ENCODE results near the gene MED8. TPM values are rescaled to one million over a fixed set of nuclear protein-coding genes. Genes with fewer than 3 reads are reported as not detected.

The MED8 gene
- 10 to 100 TPM; 38.4 to 40.9 (median 40.1) TPM for polyA plus RNA-seq (ENCODE audit: insufficient read length in 4 of 4)

GRCh38 chr1:43389326-43390313, at the start of gene MED8, which contains the start of gene SZT2:
Gene MED8 (minus strand): TSS chr1:43389800. CDS start chr1:43389764, 36 bp downstream.
Gene SZT2 (plus strand): TSS chr1:43389899. CDS start chr1:43389969, 70 bp downstream.
- DNase-seq (ENCODE audit: low read depth in 4 of 4, low spot score in 3 of 4): peak; percentile 88 to 92 (median 90)

- no peak for DNase-seq (ENCODE audit: low read depth in 4 of 4, low spot score in 3 of 4)
Observed at GRCh38 chr1:43438953-43439581, 49.5 kb upstream of the MED8 start.

- no peak for DNase-seq (ENCODE audit: low read depth in 4 of 4, low spot score in 3 of 4)
Observed at GRCh38 chr1:43438576-43438952, 49.0 kb upstream of the MED8 start.

GRCh38 chr1:43438006-43438405, 48.4 kb upstream of the MED8 start:
- DNase-seq (ENCODE audit: low read depth in 4 of 4, low spot score in 3 of 4): no peak

GRCh38 chr1:43437031-43437973, 47.7 kb upstream of the MED8 start:
- no peak for DNase-seq (ENCODE audit: low read depth in 4 of 4, low spot score in 3 of 4)

- DNase-seq (ENCODE audit: low read depth in 4 of 4, low spot score in 3 of 4): no peak
Observed at GRCh38 chr1:43436371-43436770, 46.8 kb upstream of the MED8 start.

- no peak for DNase-seq (ENCODE audit: low read depth in 4 of 4, low spot score in 3 of 4)
Observed at GRCh38 chr1:43435146-43436145, 45.8 kb upstream of the MED8 start.

- no peak for DNase-seq (ENCODE audit: low read depth in 4 of 4, low spot score in 3 of 4)
Observed at GRCh38 chr1:43434256-43434655, 44.7 kb upstream of the MED8 start.

- DNase-seq (ENCODE audit: low read depth in 4 of 4, low spot score in 3 of 4): no peak
Observed at GRCh38 chr1:43432907-43433306, 43.3 kb upstream of the MED8 start.

- DNase-seq (ENCODE audit: low read depth in 4 of 4, low spot score in 3 of 4): no peak
Observed at GRCh38 chr1:43432171-43432860, 42.7 kb upstream of the MED8 start.

- DNase-seq (ENCODE audit: low read depth in 4 of 4, low spot score in 3 of 4): no peak
Observed at GRCh38 chr1:43431676-43432075, 42.1 kb upstream of the MED8 start.

- no peak for DNase-seq (ENCODE audit: low read depth in 4 of 4, low spot score in 3 of 4)
Observed at GRCh38 chr1:43430831-43431230, 41.2 kb upstream of the MED8 start.

GRCh38 chr1:43427941-43428340, 38.3 kb upstream of the MED8 start:
- no peak for DNase-seq (ENCODE audit: low read depth in 4 of 4, low spot score in 3 of 4)

- no peak for DNase-seq (ENCODE audit: low read depth in 4 of 4, low spot score in 3 of 4)
Observed at GRCh38 chr1:43427524-43427923, 37.9 kb upstream of the MED8 start.

GRCh38 chr1:43426221-43426620, 36.6 kb upstream of the MED8 start:
- no peak for DNase-seq (ENCODE audit: low read depth in 4 of 4, low spot score in 3 of 4)

GRCh38 chr1:43425045-43425444, 35.4 kb upstream of the MED8 start:
- no peak for DNase-seq (ENCODE audit: low read depth in 4 of 4, low spot score in 3 of 4)

GRCh38 chr1:43423672-43424550, 34.3 kb upstream of the MED8 start:
- no peak for DNase-seq (ENCODE audit: low read depth in 4 of 4, low spot score in 3 of 4)

Data from left renal pelvis (tissue), 4 donors.